ENCODE data around the gene TK1. TPM values are rescaled to one million over a fixed set of nuclear protein-coding genes. Genes with fewer than 3 reads are reported as not detected.
"Not testable (repeated sequence)": the region's sequence is repeated elsewhere in the genome, so short reads cannot be mapped to it uniquely, and the experiment has no call there.

The TK1 gene
- total RNA-seq, 1 experiment from 2014 or later: 179 TPM

DNA sequence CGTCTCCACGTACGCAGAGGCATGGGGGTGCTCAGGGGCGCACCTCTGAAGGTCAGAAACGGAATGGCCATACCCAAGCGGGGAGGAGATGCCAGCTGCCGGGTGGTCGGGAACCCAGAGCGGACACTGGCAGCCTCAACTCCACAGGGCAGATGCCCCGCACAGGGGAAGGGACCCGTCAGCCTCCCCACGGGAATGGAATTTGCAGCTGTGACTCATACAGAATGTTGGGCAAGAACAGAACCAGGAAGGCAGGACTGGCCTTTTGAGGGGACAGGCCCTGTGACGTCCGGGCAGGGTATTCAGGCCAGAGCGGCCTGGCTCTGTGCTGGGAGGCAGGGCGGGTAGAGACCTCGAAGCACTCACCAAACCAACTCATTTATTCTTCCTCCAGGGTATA is 7.5 kb downstream of the TK1 start:
- DNase-seq (ENCODE audit: low read depth): peak; percentile 15

DNA sequence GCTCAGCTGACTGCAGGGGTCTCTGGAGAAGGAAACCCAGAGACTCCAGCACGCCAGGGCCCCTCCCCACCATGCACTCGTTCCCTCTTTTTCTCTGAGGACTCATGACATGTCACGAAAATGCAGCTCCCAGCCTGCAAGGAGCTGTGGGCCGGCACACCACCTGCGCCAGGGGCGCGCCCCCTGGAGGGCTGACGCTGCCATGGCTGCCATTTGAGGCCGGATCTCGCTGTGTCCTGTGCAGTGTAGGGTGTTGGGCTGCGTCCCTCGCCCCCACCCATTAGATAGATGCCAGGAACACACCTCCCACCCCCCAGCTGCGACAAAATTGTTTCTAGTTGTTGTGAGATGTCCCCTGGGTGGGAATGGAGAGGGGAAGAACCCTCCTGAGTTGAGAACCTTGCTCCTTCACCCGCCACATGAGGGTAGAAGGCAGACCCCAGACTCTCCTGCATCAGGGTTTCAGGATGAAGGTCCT is 10.3 kb downstream of the TK1 start:
- DNase-seq (ENCODE audit: low read depth): no peak

DNA sequence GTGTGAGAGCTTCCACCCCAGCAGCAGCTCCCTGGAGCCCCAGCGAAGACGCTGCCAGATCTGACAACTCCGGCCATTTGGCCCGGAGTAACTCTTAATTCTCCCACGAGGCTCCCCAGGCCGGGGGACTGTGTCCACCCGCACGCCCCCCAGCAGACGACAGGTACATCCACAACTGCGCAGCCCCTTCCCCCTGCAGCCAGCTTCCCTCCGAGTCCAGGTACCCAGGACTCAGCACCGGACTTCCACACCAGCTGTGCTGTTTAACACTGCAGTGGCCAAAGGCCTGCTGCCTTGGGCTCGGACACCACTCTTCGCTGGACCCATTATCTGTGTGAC is 11.2 kb downstream of the TK1 start:
- no peak for DNase-seq (ENCODE audit: low read depth)

DNA sequence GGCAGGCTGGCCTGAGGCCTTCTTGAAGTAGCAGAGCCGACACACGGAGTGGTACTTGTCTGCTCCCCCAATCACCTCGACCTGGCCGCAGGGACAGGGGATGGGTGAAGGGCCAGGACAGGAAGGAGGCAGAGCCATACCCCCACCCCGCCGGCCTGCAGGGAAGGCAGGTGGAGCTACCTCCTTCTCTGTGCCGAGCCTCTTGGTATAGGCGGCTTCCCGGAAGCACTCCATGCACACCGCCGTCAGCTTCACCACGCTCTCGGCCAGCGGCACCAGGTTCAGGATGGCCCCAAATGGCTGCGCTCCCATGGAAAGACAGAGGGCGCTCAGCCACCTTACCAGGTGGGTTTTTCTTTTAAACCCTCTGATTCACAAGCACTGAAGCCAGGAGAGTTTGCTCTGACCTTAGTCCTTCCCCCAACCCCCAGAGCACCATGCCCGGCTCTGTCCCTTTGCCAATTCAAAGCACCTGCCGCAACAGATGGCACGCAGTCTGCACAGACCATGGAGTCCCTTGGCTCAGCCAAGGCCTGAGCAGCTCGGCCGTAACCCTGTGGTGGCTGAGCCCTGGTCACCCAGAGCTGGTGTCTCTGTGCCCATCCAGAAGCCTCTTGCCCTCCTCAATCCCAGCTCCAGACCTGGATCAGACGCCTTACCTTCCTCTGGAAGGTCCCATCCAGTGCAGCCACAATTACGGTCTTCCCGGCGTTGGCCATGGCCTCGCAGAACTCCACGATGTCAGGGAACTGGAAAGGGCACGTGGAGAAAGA is 11.8 kb downstream of the TK1 start:
- DNase-seq (ENCODE audit: low read depth): no peak

DNA sequence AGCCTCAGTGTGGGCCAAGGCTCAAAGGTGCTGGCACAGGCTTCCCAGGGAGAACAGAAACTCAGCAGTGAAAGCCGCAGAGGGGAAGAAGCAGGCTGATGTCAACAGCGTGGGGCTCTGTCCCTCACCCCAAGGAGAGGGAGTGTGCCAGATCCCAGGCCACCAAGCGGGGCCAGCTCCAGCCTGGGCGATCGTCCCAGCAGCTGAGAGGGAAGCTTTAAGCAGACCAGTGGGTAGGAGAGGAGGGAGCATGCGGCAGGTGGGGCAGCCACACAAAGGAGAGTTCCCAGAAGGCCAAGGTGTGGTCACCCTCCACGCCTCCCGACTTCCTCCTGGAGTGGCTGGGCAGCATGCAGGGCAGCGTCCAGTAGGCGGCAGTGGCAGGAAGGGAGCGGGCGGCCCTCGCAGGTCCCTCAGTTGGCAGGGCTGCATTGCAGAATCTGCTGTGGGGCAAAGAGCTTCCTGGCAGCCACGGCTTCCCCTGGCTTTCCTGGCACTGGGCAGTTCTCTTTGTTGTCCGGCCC is 12.4 kb downstream of the TK1 start:
- no peak for DNase-seq (ENCODE audit: low read depth)

DNA sequence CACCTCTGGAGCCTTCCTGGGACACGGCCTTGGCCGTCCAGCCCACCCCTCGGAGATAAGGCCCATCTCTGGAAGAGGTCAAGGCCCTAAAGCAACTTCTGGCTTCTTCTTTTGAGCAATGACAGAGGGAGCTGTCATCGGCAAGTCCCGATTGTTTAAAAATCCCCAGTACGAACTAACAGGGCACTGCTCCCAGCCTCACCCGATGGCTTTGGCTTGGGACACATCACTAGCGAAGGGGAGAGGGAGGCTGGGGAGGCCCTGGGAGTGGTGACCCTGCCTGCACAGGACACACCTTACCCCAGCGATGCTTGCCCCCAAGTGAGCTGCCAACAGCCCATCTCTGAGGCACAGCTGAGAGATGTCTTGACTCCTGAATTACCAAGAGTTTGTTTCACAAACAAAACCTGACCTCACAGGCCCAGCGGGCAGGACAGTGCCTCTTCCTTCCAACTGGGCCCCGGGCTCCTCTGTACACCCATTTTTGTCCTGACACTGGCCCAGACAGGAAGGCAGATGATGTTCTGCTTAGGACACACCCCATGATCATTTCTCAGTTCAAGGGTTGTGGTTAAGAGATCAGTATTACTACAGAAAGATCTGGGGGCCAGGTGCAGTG is 13.6 kb downstream of the TK1 start:
- no peak for DNase-seq (ENCODE audit: low read depth)

DNA sequence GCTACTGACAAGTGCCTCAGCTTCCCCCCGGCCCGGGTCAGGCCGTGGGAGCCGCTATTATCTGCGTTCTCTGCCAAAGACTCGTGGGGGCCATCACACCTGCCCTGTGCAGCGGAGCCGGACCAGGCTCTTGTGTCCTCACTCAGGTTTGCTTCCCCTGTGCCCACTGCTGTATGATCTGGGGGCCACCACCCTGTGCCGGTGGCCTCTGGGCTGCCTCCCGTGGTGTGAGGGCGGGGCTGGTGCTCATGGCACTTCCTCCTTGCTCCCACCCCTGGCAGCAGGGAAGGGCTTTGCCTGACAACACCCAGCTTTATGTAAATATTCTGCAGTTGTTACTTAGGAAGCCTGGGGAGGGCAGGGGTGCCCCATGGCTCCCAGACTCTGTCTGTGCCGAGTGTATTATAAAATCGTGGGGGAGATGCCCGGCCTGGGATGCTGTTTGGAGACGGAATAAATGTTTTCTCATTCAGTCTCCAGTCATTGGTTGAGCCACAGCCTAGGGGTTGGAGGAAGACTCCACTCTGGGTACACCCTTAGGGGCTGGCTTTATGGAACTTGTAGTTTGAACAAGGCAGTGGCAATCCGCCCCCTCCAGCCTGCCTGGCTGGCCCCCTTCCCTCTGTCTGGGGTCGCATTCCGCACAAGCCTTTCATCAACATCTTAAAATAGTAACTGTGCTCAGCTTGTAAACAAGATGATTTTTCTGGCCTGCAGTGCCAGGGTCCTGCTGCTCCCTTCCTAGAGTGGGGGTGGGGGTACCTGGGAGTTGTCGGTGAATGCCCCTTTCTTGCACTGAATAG is 14.4 kb downstream of the TK1 start:
- DNase-seq (ENCODE audit: low read depth): no peak

DNA sequence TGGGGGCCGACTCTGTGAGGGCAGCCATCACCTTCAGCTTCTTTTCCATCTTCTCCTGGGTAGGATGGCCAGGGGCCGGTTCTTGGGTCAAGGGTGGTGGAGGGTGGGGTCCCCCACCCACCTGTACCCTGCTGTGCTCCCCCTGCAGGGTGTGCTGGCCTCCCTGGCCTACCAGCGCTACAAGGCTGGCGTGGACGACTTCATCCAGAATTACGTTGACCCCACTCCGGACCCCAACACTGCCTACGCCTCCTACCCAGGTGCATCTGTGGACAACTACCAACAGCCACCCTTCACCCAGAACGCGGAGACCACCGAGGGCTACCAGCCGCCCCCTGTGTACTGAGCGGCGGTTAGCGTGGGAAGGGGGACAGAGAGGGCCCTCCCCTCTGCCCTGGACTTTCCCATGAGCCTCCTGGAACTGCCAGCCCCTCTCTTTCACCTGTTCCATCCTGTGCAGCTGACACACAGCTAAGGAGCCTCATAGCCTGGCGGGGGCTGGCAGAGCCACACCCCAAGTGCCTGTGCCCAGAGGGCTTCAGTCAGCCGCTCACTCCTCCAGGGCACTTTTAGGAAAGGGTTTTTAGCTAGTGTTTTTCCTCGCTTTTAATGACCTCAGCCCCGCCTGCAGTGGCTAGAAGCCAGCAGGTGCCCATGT is 15.1 kb downstream of the TK1 start:
- not testable (repeated sequence) for DNase-seq (ENCODE audit: low read depth)

DNA sequence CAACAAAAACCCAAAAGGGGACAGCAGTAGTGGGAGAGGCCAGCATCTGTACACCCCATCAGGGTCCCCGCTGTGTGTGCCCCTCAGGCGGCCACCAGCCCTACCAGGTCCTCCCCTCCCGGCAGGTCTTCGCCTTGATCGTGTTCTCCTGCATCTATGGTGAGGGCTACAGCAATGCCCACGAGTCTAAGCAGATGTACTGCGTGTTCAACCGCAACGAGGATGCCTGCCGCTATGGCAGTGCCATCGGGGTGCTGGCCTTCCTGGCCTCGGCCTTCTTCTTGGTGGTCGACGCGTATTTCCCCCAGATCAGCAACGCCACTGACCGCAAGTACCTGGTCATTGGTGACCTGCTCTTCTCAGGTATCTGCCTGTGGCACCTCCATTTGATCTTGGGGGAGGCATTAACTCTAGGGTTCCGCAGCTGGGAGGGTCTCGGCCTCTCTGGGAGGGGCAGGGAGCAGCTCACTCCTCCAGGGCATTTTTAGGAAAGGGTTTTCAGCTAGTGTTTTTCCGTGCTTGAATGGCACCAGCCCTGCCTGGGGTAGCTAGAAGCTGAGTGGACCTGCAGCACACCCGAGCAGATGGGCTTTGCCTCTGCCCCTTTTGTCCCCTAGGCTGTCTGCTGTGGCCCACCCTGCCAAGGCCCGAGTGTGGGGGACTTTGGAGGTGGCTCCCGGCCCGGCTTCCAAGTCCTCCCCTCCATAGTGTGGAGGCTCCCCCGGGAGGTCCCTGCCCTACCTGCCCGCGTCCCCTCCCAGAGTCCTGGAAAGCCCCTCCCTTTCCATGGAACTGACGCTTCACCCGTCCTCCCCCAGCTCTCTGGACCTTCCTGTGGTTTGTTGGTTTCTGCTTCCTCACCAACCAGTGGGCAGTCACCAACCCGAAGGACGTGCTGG is 15.9 kb downstream of the TK1 start:
- DNase-seq (ENCODE audit: low read depth): no peak

DNA sequence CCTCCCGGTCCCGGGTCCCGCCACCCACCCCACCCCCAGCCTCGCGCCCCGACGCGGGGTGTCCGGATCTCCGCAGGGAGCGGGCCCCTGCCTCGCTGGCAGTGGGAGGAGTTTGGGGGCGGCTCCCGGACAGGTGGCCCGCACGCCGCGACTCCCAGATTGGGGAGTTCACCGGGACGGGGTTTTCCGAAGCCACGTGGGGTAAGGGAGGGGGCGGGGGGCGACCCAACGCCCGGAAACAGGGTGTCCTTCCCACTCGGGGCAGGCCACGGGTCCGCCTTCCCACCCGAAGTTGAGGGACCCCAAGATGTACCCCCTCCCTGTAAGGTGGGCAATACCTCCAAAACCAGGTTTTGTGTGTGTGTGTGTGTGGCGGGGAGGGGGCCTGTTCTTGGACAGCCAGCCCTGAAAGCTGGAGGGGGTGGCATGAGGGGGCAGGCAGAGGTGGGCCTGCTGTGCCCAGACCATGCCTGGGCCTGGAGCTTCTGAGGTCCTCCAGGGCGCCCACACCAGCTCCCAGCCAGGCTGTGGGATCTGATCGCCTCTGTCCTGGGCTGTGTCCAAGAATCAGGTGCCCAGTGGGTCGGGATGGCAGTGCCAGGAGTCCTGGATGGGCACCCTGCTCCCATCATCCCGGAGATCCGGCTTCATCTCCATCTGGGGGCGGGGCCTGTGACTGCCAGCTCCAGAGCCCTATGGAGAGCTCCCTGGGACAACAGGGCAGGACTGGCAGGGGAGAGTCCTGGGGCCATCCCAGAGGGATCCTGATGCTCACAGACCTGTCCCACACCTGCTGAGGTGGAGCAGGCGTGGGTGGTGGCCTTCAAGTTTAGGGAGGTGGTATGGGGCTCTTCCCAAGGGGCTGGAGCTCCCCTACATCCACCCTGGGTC is 17.7 kb downstream of the TK1 start:
- DNase-seq (ENCODE audit: low read depth): peak; percentile 39

DNA sequence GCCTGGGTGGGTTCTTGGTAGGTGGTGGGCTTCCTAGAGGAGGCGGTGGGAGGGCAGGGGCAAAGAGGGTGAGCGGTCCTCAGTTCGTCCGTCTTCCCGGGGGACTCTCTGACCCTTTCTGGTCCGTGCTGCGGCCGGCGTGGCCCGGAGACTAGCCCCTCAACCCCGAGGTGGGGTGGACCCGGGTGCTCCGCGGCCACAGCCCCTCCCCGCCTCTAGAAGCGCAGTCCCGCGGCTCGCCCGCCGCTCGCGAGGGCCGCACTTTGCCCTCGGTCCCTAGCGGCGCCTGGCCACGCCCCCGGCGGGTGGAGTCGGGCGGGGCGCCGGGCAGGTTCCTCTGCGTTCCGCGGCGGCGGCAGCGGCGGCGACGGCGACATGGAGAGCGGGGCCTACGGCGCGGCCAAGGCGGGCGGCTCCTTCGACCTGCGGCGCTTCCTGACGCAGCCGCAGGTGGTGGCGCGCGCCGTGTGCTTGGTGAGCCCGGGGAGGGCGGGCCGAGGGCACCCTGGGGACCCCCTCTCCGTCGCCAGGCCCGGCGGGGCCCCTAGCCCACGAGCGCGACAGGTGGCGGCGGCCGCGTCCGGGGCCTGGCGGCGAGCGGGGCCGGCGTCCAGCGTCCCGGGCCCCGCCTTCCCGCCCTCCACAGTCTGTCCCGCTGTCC is 18.5 kb downstream of the TK1 start, which contains the start of gene SYNGR2:
TSS of gene SYNGR2 (plus strand) at position 340 of the 661 bp plus-strand sequence. CDS start at position 376, 36 bp downstream.
- no peak for DNase-seq (ENCODE audit: low read depth)

DNA sequence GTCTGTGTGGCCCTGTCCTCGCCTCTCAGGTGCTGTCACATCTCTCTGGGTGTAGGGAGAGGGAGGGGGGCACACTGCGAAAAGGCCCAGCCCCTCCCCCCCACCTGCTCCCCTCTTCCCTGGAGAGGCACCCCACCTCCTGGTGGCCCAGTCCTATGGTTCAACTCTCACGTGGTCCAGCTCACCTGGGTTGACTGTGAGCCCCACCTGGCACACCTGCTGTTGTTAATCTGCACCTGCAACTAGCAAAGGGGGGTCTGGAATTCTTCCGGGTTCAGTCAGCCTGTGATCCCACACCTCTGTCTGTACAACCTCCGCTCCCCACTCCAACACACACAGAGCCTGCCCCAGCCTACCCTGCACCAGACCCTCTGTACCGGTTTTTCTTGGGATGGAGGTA is 20.4 kb downstream of the TK1 start:
- no peak for DNase-seq (ENCODE audit: low read depth)

DNA sequence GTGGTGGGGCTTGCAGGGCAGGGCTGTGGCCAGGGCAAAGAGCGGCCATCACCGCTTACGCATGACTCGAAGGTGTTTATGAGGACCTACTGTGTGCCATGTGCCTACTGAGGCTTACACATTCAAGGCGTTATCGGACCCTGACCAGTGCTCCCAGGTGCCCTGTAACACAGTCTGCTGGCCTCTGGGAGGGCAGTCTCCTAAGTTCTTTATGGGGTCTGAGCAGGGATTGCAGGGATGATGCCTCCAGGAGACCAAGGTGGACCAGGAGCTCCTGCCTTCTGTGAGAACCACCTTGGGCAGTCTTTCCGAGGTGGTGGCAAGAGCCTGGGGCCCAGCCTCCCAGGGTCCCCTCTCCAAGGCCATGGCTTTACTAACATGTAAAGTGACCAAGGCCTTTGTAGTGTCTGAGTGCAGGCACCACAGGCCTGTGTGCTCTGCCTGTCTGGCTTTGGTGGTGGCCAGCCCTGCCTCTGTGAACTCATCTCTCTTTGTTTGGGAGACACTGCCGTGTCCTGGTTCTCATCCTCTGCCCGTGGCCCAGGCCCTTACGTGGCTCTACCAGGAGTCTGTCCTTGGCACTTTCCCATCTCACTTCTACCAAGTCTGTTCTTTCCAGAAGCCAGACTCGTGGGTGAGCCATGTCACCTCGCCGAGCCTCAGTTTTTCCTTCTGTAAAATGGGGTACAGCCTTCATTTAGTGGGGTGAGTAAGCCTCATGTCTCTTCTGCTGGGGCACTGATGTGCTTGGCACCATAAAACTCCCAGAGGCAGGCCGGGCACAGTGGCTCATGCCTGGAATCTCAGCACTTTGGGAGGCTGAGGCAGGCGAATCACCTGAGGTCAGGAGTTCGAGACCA is 21.9 kb downstream of the TK1 start:
- DNase-seq (ENCODE audit: low read depth): no peak

DNA sequence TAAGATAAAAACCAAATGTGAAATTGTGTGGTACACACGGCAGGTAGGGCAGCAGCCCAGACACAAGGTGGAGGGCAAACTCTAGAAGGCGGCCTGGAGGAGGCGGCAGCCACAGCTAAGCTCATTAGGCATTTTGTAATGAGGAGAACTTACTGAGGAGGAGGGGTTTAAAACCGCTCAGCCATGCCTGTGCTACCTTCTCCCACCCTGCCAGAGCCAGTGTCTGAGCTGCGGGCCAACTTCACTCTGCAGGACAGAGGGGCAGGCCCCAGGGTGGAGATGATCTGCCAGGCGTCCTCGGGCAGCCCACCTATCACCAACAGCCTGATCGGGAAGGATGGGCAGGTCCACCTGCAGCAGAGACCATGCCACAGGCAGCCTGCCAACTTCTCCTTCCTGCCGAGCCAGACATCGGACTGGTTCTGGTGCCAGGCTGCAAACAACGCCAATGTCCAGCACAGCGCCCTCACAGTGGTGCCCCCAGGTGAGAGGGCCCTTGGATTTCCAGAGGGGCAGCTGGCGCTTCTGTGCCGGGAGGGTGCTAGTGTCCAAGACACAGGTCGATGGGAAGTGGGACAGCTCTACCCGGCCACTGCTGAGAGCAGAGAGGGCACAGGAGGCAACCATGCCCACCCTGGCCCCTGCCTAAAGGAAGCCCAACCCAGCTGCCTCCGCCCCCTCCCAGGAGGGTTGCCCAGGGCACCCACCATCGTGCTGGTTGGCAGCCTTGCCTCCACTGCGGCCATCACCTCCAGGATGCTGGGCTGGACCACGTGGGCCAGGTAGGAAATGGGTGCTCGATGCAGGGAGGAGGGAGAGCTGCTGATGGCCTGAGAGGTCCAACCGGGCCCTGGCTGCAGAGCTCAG is 22.7 kb downstream of the TK1 start:
- no peak for DNase-seq (ENCODE audit: low read depth)

DNA sequence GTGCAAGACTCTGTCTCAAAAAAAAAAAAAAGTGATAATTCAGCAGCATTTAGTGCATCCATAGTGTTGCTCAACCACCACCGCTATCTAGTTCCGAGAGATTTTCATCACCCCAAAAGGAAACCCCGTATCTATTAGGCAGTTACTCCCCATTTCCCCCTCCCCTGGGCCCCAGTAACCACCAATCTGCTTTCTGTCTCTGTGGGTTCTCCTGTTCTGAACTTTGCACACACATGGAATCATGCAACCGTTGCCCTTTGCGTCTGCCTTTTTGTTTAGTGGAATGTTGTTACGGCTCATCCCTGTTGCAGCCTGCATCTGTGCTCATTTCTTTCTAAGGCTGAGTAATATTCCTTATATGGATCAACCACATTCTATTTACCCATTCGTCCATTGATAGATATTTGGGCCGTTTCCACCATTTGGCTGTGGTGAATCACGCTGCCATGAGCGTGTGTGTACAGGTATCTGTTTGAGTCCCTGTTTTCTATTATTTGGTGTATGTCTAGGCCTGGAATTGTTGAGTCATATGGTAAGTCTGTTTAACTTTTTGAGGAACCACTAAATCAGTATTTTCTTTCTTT is 27.2 kb downstream of the TK1 start:
- DNase-seq (ENCODE audit: low read depth): no peak

Measured in LHCN-M2 (cell line).